H9 (cell line): ENCODE data around the gene PGAM4. TPM values are rescaled to one million over a fixed set of nuclear protein-coding genes. Genes with fewer than 3 reads are reported as not detected.

ENCODE experiments used
- DNase-seq: peaks from one replicate; pipeline ENCODE4 v3.0.0-alpha.2; 2017
- H2AFZ ChIP-seq: one replicate; pipeline ENCODE4 v1.6.1; 2013; ENCODE audit warnings: mild to moderate bottlenecking, low read length, control low read depth, moderate library complexity
- H2AK5ac ChIP-seq: 2 replicates; pipeline ENCODE4 v1.6.1; 2013; ENCODE audit warnings: low read length, control low read depth, mixed read lengths; ENCODE audit not compliant: insufficient read length
- H2BK120ac ChIP-seq: one replicate; pipeline ENCODE4 v1.6.1; 2013; ENCODE audit warnings: low read depth, mild to moderate bottlenecking, low read length, control low read depth, inconsistent platforms; ENCODE audit not compliant: poor library complexity, severe bottlenecking
- H2BK12ac ChIP-seq: 2 replicates; pipeline ENCODE4 v1.6.1; 2013; ENCODE audit warnings: low read length, control low read depth, mixed read lengths, low read depth; ENCODE audit not compliant: insufficient read length
- H2BK15ac ChIP-seq: 2 replicates; pipeline ENCODE4 v1.6.1; 2013; ENCODE audit warnings: low read depth, low read length, control low read depth
- H2BK20ac ChIP-seq: one replicate; pipeline ENCODE4 v1.6.1; 2013; ENCODE audit warnings: low read depth, mild to moderate bottlenecking, low read length, control low read depth, inconsistent platforms; ENCODE audit not compliant: poor library complexity, severe bottlenecking
- H2BK5ac ChIP-seq: 2 replicates; pipeline ENCODE4 v1.6.1; 2013; ENCODE audit warnings: low read length, control low read depth, mixed read lengths; ENCODE audit not compliant: insufficient read length
- H3K14ac ChIP-seq: 2 replicates; pipeline ENCODE4 v1.6.1; 2013; ENCODE audit warnings: low read length, control low read depth; ENCODE audit not compliant: insufficient read depth
- H3K18ac ChIP-seq: 2 replicates; pipeline ENCODE4 v1.6.1; 2013; ENCODE audit warnings: low read depth, mild to moderate bottlenecking, mixed read lengths, low read length, control low read depth; ENCODE audit not compliant: insufficient read length
- H3K23ac ChIP-seq: 2 replicates; pipeline ENCODE4 v1.6.1; 2013; ENCODE audit warnings: low read length, control low read depth, mixed read lengths, low read depth; ENCODE audit not compliant: insufficient read length
- H3K23me2 ChIP-seq: 2 replicates; pipeline ENCODE4 v1.6.1; 2013; ENCODE audit warnings: low read depth, mild to moderate bottlenecking, mixed read lengths, low read length, control low read depth; ENCODE audit not compliant: insufficient read length, poor library complexity, severe bottlenecking
- H3K27ac ChIP-seq: 2 replicates; pipeline ENCODE4 v1.5.1; 2013; ENCODE audit warnings: low read length, control low read depth, mixed read lengths, low read depth; ENCODE audit not compliant: insufficient read length
- H3K27me3 ChIP-seq: 2 replicates; pipeline ENCODE4 v1.6.1; 2013; ENCODE audit warnings: low read length, control low read depth, inconsistent platforms; ENCODE audit not compliant: insufficient read depth
- H3K4ac ChIP-seq: 2 replicates; pipeline ENCODE4 v1.6.1; 2013; ENCODE audit warnings: low read depth, mild to moderate bottlenecking, control low read depth, inconsistent platforms, low read length, moderate library complexity
- H3K4me1 ChIP-seq: 2 replicates; pipeline ENCODE4 v1.6.1; 2013; ENCODE audit warnings: low read length, control low read depth, inconsistent platforms; ENCODE audit not compliant: insufficient read depth
- H3K4me2 ChIP-seq: 2 replicates; pipeline ENCODE4 v1.6.1; 2013; ENCODE audit warnings: low read length, control low read depth, mixed read lengths; ENCODE audit not compliant: insufficient read length, insufficient read depth
- H3K56ac ChIP-seq: 2 replicates; pipeline ENCODE4 v1.6.1; 2013; ENCODE audit warnings: low read depth, mild to moderate bottlenecking, mixed read lengths, low read length, control low read depth; ENCODE audit not compliant: insufficient read length
- H3K79me1 ChIP-seq: 2 replicates; pipeline ENCODE4 v1.6.1; 2013; ENCODE audit warnings: low read depth, mild to moderate bottlenecking, moderate library complexity, low read length, control low read depth, inconsistent platforms; ENCODE audit not compliant: insufficient read depth, poor library complexity, severe bottlenecking
- H3K79me2 ChIP-seq: 2 replicates; pipeline ENCODE4 v1.6.1; 2013; ENCODE audit warnings: low read length, control low read depth, inconsistent platforms; ENCODE audit not compliant: insufficient read depth
- H3K9ac ChIP-seq: 2 replicates; pipeline ENCODE4 v1.6.1; 2013; ENCODE audit warnings: low read length, control low read depth, mixed read lengths; ENCODE audit not compliant: insufficient read length; ENCODE audit errors: extremely low read depth
- H3K9me3 ChIP-seq: one replicate; pipeline ENCODE4 v1.6.1; 2013; ENCODE audit warnings: low read depth, low read length, inconsistent platforms; ENCODE audit not compliant: control insufficient read depth
- H3T11ph ChIP-seq: one replicate; pipeline ENCODE4 v1.6.1; 2013; ENCODE audit warnings: mild to moderate bottlenecking, low read length, control low read depth, inconsistent platforms
- H4K20me1 ChIP-seq: one replicate; pipeline ENCODE4 v1.6.1; 2013; ENCODE audit not compliant: control insufficient read depth, insufficient read length, insufficient read depth
- H4K5ac ChIP-seq: 2 replicates; pipeline ENCODE4 v1.6.1; 2013; ENCODE audit warnings: low read depth, mild to moderate bottlenecking, mixed read lengths, low read length, control low read depth; ENCODE audit not compliant: insufficient read length
- H4K8ac ChIP-seq: replicated peaks from 2 replicates; pipeline ENCODE4 v1.6.1; 2013; ENCODE audit warnings: low read length, control low read depth, mixed read lengths, low read depth; ENCODE audit not compliant: insufficient read length
- H4K91ac ChIP-seq: 2 replicates; pipeline ENCODE4 v1.6.1; 2013; ENCODE audit warnings: low read depth, mild to moderate bottlenecking, moderate library complexity, mixed read lengths, low read length, control low read depth; ENCODE audit not compliant: insufficient read length
- H3K27ac Mint-ChIP-seq, 3 experiments: 2 replicates in 2 of 3; 3 replicates in 1 of 3; pipeline ENCODE4 v1.8.0; 2020 to 2021; ENCODE audit warnings: mixed read lengths in 3 of 3, mild to moderate bottlenecking in 1 of 3, moderate library complexity in 1 of 3
- H3K27me3 Mint-ChIP-seq: 2 replicates; pipeline ENCODE4 v1.8.0; 2021; ENCODE audit warnings: low read depth, mild to moderate bottlenecking, moderate library complexity, mixed read lengths
- H3K36me3 Mint-ChIP-seq, 3 experiments: 2 replicates in 2 of 3; 3 replicates in 1 of 3; pipeline ENCODE4 v1.8.0; 2020 to 2021; ENCODE audit warnings: low read depth in 3 of 3, mixed read lengths in 3 of 3; ENCODE audit not compliant: insufficient read depth in 1 of 3
- H3K4me1 Mint-ChIP-seq, 2 experiments: 2 replicates each; pipeline ENCODE4 v1.8.0; 2020; ENCODE audit warnings: mixed read lengths in 2 of 2
- H3K4me3 Mint-ChIP-seq, 2 experiments: 2 replicates in 1 of 2; 3 replicates in 1 of 2; pipeline ENCODE4 v1.8.0; 2020 to 2021; ENCODE audit warnings: mild to moderate bottlenecking in 2 of 2, mixed read lengths in 2 of 2, moderate library complexity in 1 of 2
- H3K9me3 Mint-ChIP-seq, 2 experiments: 2 replicates in 1 of 2; 3 replicates in 1 of 2; pipeline ENCODE4 v1.8.0; 2020; ENCODE audit warnings: mild to moderate bottlenecking in 2 of 2, mixed read lengths in 2 of 2, moderate library complexity in 1 of 2
- WGBS: extraction: QIAGEN DNeasy Blood & Tissue Kit; methylation state at CpG from one replicate; pipeline ENCODE4 v1.1.7; 2013; ENCODE audit warnings: missing lambda C conversion rate, low lambda C conversion rate, mixed read lengths; ENCODE audit not compliant: insufficient read length; ENCODE audit errors: extremely low coverage; 5-methylcytosine and 5-hydroxymethylcytosine counted together
- total RNA-seq: library from RNA; stranded (reverse); gene quantifications from 2 replicates; pipeline ENCODE4 v1.2.1, GENCODE V29; 2021
- TF ChIP-seq, protein P1 (sequence below): fragments of 200-600 bp; sonication (generic); conservative IDR thresholded peaks from 3 replicates; pipeline ENCODE4 v1.8.0; 2021; ENCODE audit warnings: antibody characterized with exemption, mild to moderate bottlenecking

Gene PGAM4
- total RNA-seq, 1 experiment from 2014 or later, result 0.52 TPM

GRCh38 chrX:78011846-78012245 lies 42.4 kb upstream of the PGAM4 start:
- Histone ChIP-seq H2AFZ (no peak overlapping the region), H4K5ac (no peak overlapping the region), H3T11ph (no peak overlapping the region), H3K18ac (no peak overlapping the region), H3K9ac (no peak overlapping the region), H3K4ac (no peak overlapping the region), H3K4me2 (no peak overlapping the region), H3K79me2 (no peaks in the 10 kb centered on the region), H3K27ac (no peak overlapping the region), H4K20me1 (no peaks in the 10 kb centered on the region), H4K91ac (no peak overlapping the region), H3K27me3 (no peaks in the 10 kb centered on the region), H2BK120ac (no peak overlapping the region), H2BK15ac (no peak overlapping the region), H2AK5ac (no peak overlapping the region), H3K79me1 (no peaks in the 10 kb centered on the region), H3K23ac (no peak overlapping the region), H2BK20ac (no peak overlapping the region), H2BK12ac (no peak overlapping the region), H3K14ac (no peak overlapping the region), H3K56ac (no peak overlapping the region), H3K23me2 (no peaks in the 10 kb centered on the region), H4K8ac (no peak overlapping the region), H2BK5ac (no peak overlapping the region), H3K4me1 (no peaks in the 10 kb centered on the region), H3K9me3 (peaks cover 12% of the 10 kb centered on the region)
- no peak overlapping the region for H3K27ac Mint-ChIP-seq
- no peak for DNase-seq
- peaks cover under 1 to 1% of the 10 kb centered on the region in 2 experiments; a peak in 1 of 4 replicates for H3K4me1 Mint-ChIP-seq
- H3K9me3 Mint-ChIP-seq, result peaks cover 47 to 61% of the 10 kb centered on the region in 2 experiments
- no peak overlapping the region for H3K4me3 Mint-ChIP-seq
- WGBS, result no CpG with 5 or more reads among the region's 1 CpG
- peaks cover 0 to 9% (median 0%) of the 10 kb centered on the region in 3 experiments; a peak in 3 of 7 replicates for H3K36me3 Mint-ChIP-seq
- TF ChIP-seq, protein P1, sequence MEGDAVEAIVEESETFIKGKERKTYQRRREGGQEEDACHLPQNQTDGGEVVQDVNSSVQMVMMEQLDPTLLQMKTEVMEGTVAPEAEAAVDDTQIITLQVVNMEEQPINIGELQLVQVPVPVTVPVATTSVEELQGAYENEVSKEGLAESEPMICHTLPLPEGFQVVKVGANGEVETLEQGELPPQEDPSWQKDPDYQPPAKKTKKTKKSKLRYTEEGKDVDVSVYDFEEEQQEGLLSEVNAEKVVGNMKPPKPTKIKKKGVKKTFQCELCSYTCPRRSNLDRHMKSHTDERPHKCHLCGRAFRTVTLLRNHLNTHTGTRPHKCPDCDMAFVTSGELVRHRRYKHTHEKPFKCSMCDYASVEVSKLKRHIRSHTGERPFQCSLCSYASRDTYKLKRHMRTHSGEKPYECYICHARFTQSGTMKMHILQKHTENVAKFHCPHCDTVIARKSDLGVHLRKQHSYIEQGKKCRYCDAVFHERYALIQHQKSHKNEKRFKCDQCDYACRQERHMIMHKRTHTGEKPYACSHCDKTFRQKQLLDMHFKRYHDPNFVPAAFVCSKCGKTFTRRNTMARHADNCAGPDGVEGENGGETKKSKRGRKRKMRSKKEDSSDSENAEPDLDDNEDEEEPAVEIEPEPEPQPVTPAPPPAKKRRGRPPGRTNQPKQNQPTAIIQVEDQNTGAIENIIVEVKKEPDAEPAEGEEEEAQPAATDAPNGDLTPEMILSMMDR, result no peak
- H3K27me3 Mint-ChIP-seq, result no peaks in the 10 kb centered on the region
